GM21576 (cell line): Measurements from ENCODE around the gene HOATZ.

Source experiments
- ATAC-seq: cut with Tn5 transposase; IDR thresholded peaks from one replicate; pipeline ENCODE4 v1.9.1; 2021; ENCODE audit warnings: mild to moderate bottlenecking, moderate library complexity; ENCODE audit not compliant: unreplicated experiment

The HOATZ gene

GRCh38 chr11:111548525-111548924 is 33.9 kb downstream of the HOATZ start:
- ATAC-seq, result no peak

DNA sequence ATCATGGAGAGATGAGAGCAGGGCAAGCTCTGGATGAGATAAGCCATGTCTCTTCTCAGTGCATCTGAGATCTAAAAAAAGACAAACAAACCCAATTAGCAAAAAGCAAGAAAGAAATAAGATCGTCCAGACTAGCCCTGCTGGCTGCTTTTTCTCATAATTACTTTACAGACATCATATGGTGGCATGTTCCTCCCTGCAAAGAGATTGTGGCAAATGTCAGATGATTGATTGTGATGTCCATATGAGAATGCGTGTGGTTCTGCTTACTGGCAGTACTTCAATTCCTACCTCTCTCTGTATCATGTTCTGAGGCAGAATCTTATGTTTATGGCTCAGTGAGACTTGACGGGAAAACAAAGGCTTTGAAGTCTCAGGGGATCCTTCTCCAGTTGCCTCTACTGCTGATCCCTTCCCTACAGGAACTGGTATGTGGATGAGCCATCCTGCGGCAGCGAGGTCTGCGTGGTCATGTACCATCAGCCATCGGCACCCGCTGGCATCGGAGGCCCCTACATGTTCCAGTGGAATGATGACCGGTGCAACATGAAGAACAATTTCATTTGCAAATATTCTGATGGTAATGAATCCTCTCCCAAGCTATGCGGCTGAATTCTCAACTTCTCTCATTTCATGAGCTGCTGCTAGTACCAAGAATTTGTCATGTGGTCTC is 34.8 kb downstream of the HOATZ start:
- no peak for ATAC-seq

- ATAC-seq, result no peak
Observed at GRCh38 chr11:111549869-111550203, 35.3 kb downstream of the HOATZ start.

DNA sequence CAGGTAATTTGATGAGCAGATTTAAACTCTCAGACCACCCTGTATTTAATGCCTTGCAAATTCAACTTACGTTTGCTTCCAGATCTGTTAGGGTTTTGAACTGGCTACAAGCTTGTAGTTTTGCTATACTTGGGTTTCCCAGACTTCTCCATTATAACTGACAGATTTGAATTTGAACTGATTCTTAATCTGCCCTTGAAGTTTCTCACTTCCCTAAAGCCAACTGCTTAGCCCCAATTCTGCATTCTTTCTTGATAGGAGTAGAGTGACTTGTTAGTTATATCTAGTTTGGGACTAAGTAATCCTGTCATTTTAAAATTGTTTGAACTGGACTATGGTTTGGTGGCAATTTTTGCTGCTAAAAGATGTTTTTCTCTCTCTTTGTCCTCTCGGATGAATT is 35.7 kb downstream of the HOATZ start:
- ATAC-seq, result no peak

DNA sequence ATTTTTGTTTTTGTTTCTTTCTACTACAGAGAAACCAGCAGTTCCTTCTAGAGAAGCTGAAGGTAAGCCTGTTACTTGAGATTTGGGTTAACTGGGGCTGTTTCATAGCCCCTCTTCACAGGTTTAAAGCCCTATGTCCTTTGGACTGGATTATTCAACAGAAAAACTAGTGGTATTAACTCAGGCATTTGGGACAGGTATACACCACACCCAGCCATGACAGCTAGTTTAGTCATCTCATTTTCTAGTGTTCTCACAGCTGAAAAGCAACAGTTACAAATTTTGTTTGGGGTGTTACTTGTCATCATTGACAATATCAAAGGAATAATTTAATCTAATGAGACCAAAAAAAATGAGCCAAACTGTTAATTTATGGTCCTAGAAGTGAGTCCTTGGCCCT is 40.0 kb downstream of the HOATZ start:
- no peak for ATAC-seq

DNA sequence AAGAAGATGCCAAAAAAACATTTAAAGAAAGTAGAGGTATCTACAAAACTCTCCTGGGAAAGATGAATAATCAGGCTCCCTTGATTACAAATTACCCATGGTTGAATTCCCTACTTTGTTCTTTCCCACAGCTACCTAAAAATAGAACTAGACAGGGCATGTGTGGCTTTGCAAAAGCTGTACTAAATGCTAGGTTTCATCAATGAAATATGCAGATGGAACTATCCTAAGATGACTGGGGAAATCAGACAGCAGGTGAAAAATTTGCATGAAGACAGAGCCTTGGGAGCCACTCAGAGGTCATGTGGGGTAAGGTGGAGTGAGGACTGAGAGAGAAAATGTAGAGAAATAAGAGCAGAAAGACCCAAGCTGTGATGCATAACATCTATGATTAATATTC is 40.7 kb downstream of the HOATZ start:
- ATAC-seq, result no peak

DNA sequence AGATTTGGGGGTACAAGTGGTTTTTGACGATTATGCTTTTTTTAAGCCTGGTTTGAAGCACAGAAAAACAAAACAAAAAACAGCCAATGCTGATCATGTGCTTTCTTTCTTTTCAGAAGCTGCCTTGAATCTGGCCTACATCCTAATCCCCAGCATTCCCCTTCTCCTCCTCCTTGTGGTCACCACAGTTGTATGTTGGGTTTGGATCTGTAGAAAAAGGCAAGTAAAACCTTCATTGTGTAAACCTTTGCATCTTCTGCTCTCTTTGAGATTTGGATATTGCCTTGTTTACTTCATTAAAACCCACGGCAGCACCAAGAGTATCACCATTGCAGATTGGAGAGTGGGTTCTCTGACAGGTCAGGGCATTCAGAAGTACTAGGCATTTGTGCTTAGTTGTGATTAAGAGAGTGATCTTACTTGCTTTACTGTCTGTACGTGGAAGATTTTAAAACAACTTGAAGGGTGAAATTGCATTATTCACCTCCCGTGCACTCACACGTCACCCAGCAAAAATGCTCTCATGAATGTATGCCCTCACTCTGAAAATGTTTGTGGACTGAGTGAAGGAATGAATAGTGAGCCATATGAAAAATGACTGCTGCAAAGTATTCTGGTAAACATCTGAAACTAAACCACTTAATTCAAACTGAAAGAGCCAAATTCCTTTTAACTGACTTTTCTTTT is 43.0 kb downstream of the HOATZ start:
- no peak for ATAC-seq

DNA sequence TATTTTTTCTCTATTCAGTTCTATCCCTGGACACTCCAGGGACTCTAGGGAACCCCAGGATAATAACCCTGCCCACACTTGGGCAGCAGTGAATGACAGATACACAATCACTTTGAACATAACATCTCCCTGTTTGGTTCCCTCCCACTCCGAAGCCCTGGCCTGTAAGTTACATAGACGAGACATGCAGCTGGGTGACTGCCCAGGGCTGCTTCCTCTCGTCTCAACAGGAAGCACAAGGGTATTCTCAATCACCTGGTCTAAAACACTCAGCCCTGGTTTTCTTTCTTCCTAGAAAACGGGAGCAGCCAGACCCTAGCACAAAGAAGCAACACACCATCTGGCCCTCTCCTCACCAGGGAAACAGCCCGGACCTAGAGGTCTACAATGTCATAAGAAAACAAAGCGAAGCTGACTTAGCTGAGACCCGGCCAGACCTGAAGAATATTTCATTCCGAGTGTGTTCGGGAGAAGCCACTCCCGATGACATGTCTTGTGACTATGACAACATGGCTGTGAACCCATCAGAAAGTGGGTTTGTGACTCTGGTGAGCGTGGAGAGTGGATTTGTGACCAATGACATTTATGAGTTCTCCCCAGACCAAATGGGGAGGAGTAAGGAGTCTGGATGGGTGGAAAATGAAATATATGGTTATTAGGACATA is 45.4 kb downstream of the HOATZ start:
- ATAC-seq, result no peak

GRCh38 chr11:111560800-111561199 is 46.2 kb downstream of the HOATZ start:
- no peak for ATAC-seq

GRCh38 chr11:111561306-111561705 is 46.7 kb downstream of the HOATZ start:
- no peak for ATAC-seq

- ATAC-seq, result no peak
Observed at GRCh38 chr11:111561791-111562325, 47.3 kb downstream of the HOATZ start.

DNA sequence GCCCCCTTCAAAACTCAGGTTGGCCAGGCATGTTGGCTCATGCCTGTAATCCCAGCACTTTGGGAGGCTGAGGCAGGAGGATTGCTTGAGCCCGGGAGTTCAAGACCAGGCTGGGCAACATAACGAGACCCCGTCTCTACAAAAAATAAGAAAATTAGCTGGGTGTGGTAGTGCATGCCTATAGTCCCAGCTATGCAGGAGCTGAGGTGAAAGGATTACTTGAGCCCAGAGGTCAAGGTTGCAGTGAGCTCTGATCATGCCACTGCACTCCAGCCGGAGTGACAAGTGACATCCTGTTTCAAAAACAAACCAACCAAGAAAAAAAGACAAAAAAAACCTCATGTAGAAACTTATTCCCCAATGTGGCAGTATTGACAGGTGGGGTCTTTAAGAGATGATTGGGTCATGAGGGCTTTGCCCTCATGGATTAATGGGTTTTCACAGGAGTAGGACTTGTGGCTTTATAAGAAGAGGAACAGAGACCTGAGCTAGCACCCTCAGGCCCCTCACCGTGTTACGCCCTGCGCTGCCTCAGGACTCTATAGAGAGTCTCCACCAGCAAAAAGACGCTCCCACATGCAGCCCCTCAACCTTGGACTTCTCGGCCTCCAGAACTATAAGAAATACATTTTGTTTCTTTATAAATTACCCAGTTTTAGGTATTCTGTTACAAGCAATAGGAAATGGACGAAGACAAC is 48.3 kb downstream of the HOATZ start:
- ATAC-seq, result no peak

- no peak for ATAC-seq
Observed at GRCh38 chr11:111565114-111565720, 50.6 kb downstream of the HOATZ start.

DNA sequence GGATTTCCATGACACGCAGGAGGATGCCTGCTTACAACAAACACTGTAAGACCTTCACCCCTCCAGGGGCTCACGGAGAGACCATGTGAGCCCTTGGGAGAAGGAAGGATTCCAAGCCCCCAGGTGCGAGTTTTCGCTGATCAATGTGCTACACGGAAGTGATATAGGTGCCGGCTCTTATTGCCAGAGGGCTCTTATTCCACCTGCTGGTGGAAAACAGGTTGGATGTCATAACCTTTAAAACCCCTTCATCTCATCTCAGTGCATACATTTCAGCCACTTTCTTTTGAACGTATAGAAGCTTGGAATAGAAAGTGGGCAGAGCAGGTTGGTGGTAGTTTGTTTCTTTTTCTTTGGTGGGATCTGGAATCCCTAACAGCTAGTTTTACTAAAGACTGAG is 51.7 kb downstream of the HOATZ start:
- ATAC-seq, result no peak

DNA sequence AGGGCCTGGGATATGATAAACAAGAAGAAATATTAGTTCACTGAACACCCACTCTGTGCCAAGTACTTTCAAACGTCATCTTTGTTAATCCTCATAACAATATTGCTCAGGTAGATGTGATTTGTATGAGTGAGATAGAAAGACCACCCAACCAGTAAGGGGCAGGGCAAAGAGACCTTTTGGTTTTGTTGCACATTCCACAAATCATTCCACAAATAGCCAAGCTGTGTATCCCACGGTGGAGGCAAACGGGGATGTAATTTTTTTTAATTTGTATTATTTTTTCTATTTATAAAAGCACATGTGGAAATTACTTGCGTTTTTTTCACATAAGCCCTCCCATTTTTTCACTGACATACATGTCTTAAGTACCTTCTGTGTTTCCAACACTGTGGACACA is 54.9 kb downstream of the HOATZ start:
- no peak for ATAC-seq

DNA sequence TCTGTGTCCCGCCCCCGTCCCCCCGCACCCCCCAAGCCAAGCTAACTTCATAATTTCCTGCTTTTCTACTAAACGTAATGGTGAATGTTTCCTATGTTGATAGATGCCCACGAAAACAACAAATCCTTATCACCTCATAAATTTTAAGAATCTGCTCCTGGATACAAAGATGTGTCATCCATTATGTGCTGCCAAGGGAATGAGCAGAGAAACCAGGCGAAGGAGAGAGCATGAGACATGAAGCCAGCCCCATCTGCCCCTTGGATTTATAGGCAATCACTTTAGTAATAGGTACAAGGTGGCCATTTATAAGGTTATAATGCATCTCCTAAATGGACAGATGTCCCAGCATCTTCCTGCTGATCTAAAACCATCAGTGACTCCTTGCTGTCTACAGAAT is 56.2 kb downstream of the HOATZ start:
- ATAC-seq, result no peak

DNA sequence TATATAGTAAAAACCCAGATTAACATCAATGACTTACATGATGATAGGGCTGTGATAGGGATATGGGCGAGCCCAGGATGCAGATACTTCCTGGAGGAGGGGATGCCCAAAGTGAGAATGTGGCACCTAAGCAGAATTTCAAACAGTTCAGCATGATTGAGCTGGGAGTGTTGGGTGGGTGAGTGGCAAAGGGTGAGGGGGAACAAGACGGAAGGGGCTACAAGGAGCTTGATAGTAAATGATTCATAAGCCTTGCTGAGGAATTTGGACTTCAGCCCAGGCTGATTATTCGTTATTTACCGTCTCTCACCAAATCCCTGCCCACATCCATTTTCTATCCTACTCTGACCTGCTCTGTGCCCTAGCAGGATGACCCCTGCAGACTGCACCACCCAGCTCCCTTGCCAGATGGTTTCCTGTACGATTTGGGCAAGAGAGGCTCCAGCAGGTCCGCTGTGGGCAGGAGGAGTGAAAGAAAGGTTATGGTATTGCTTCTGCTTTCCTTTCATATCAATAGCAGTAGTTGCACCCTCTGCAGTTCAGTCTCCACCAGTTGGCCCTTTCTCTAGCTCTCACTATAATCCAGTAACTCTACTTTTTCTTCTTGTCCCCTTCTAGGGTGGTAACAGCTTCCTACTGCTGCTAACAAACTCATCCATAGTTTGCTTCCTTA is 57.4 kb downstream of the HOATZ start:
- ATAC-seq, result no peak

GRCh38 chr11:111572581-111572980 is 58.0 kb downstream of the HOATZ start:
- ATAC-seq, result no peak

GRCh38 chr11:111573821-111574249 is 59.3 kb downstream of the HOATZ start:
- ATAC-seq, result no peak

DNA sequence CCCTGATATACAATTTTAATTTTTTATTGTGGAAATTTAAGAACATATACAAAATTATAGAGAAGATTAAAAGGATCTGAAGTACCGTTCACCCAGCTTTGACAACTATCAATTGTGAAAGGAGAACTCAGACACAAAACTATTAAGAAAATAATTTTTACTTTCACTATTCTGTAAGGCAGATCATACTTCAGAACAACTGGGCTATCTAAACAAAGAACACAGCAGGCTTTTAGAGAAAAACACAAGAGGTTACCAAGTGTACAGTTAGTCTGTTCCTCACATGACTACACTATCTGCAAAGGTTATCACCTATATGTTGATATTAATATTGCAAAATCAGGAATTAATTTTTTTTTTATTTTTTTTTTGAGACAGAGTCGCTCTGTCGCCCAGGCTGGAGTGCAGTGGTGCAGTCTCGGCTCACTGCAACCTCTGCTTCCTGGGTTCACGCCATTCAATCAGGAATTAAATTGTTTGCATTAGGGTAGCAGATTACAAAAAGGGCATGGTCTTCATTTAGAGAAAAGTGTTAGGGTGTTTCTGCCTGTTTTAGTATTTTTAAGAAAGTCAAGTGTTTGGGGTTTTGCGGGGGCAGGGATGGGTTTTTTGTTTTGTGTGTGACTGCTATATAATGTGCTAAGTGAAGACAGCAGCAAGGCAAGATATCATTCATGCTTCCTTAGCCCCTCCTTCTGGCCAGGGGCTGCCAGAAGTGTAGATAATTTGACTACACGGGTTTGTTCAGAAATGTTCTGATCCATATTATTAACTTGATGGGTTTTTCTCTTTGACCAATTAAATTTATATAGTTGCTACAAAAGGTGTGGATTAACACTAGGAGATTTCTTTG is 60.0 kb downstream of the HOATZ start:
- ATAC-seq, result no peak
